Hepatocyte (in vitro differentiated cells): Measurements from ENCODE around the gene NPTN. TPM values are rescaled to one million over a fixed set of nuclear protein-coding genes. Genes with fewer than 3 reads are reported as not detected.

Experiments
- DNase-seq: peaks from one replicate; pipeline ENCODE4 v3.0.0-alpha.2; 2016; ENCODE audit warnings: low spot score
- H2AFZ ChIP-seq: fragments of 200-600 bp; sonication (generic); 2 replicates; pipeline ENCODE4 v1.6.0; 2016; ENCODE audit warnings: antibody characterized with exemption, mild to moderate bottlenecking
- H3K27ac ChIP-seq: fragments of 200-600 bp; sonication (generic); 2 replicates; pipeline ENCODE4 v1.5.1; 2016; ENCODE audit warnings: mild to moderate bottlenecking
- H3K27me3 ChIP-seq: fragments of 200-600 bp; sonication (generic); 2 replicates; pipeline ENCODE4 v1.6.1; 2016
- H3K36me3 ChIP-seq: fragments of 200-600 bp; sonication (generic); replicated peaks from 2 replicates; pipeline ENCODE4 v1.5.1; 2016; ENCODE audit warnings: low read depth; ENCODE audit not compliant: insufficient read depth
- H3K4me1 ChIP-seq: fragments of 200-600 bp; sonication (generic); 2 replicates; pipeline ENCODE4 v1.5.1; 2016; ENCODE audit warnings: mild to moderate bottlenecking, moderate library complexity; ENCODE audit not compliant: insufficient read depth
- H3K4me2 ChIP-seq: fragments of 200-600 bp; sonication (generic); 2 replicates; pipeline ENCODE4 v1.6.0; 2016
- H3K4me3 ChIP-seq: fragments of 200-600 bp; sonication (generic); 2 replicates; pipeline ENCODE4 v1.5.1; 2016; ENCODE audit warnings: mild to moderate bottlenecking
- H3K79me2 ChIP-seq: fragments of 200-600 bp; sonication (generic); 2 replicates; pipeline ENCODE4 v1.6.0; 2017; ENCODE audit warnings: mild to moderate bottlenecking
- H3K9me2 ChIP-seq: fragments of 200-600 bp; sonication (generic); replicated peaks from 2 replicates; pipeline ENCODE4 v1.6.0; 2017; ENCODE audit warnings: mild to moderate bottlenecking; ENCODE audit not compliant: insufficient read depth
- H3K9me3 ChIP-seq: fragments of 200-600 bp; sonication (generic); 2 replicates; pipeline ENCODE4 v1.5.1; 2016; ENCODE audit warnings: low read depth, mild to moderate bottlenecking
- H4K20me1 ChIP-seq: fragments of 200-600 bp; sonication (generic); 2 replicates; pipeline ENCODE4 v1.6.0; 2016; ENCODE audit warnings: mild to moderate bottlenecking; ENCODE audit not compliant: insufficient read depth, poor library complexity, severe bottlenecking
- EZH2 ChIP-seq: fragments of 200-600 bp; sonication (generic); IDR thresholded peaks from 2 replicates; pipeline ENCODE4 v1.6.1; 2016; ENCODE audit warnings: antibody characterized with exemption, mild to moderate bottlenecking, borderline replicate concordance
- EZH2phosphoT487 ChIP-seq: fragments of 200-600 bp; sonication (generic); IDR thresholded peaks from one replicate; pipeline ENCODE4 v1.6.1; 2018; ENCODE audit warnings: antibody characterized with exemption, mild to moderate bottlenecking, low read depth, moderate library complexity; ENCODE audit not compliant: unreplicated experiment, severe bottlenecking
- WGBS: methylation state at CpG from one replicate; pipeline ENCODE4 v1.1.6; 2016; ENCODE audit warnings: low lambda C conversion rate; ENCODE audit errors: missing lambda C conversion rate; 5-methylcytosine and 5-hydroxymethylcytosine counted together
- polyA plus RNA-seq: library from polyadenylated mRNA; unstranded; fragments of >200 nt; fragmentation: Nextera tagmentation; extraction: Ambion mirVana; gene quantifications from 2 replicates; pipeline ENCODE4 v1.2.1, GENCODE V29; 2016
- total RNA-seq: library from RNA; depleted of rRNA; stranded (reverse); fragments of >200 nt; gene quantifications from 2 replicates; pipeline ENCODE4 v1.2.3, GENCODE V29; 2014
- TF ChIP-seq, protein P1 (sequence below): fragments of 200-600 bp; sonication (generic); IDR thresholded peaks from 2 replicates; pipeline ENCODE4 v1.5.1; 2016; ENCODE audit warnings: antibody characterized with exemption, mild to moderate bottlenecking; ENCODE audit not compliant: poor library complexity

NPTN gene
- total and polyA plus RNA-seq, 2 experiments from 2014 or later, result 153 to 234 TPM

DNA sequence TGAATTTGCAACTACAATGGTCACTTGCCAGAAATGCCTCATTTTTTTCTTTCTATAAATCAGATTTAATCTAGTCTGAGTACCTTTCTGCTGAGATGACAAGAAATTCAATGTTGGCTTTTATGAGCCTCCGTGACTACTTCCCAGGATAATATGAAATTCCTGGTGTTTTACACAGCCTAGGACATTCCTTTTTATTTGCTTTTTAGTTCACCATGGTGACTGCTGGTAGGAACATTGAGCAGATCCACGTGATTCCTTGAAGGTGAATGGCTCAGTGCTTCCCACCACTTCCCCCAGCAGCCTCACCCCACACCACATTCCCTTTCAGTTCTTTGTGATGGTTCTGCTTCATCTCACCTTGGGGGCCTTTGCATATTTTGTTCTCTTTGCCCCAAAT lies 4.3 kb upstream of the NPTN start:
- Histone ChIP-seq H3K79me2 (peaks cover 3% of the 10 kb centered on the region), H3K9me2 (no peaks in the 10 kb centered on the region), H3K4me3 (no peak overlapping the region), H3K27ac (peak overlapping the region; percentile 51), H3K4me2 (no peak overlapping the region), H3K4me1 (peaks cover 13% of the 10 kb centered on the region), H3K27me3 (no peaks in the 10 kb centered on the region), H2AFZ (no peak overlapping the region), H3K9me3 (no peaks in the 10 kb centered on the region), H4K20me1 (no peaks in the 10 kb centered on the region), H3K36me3 (no peaks in the 10 kb centered on the region)
- TF ChIP-seq, protein P1, sequence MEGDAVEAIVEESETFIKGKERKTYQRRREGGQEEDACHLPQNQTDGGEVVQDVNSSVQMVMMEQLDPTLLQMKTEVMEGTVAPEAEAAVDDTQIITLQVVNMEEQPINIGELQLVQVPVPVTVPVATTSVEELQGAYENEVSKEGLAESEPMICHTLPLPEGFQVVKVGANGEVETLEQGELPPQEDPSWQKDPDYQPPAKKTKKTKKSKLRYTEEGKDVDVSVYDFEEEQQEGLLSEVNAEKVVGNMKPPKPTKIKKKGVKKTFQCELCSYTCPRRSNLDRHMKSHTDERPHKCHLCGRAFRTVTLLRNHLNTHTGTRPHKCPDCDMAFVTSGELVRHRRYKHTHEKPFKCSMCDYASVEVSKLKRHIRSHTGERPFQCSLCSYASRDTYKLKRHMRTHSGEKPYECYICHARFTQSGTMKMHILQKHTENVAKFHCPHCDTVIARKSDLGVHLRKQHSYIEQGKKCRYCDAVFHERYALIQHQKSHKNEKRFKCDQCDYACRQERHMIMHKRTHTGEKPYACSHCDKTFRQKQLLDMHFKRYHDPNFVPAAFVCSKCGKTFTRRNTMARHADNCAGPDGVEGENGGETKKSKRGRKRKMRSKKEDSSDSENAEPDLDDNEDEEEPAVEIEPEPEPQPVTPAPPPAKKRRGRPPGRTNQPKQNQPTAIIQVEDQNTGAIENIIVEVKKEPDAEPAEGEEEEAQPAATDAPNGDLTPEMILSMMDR, result no peak
- TF ChIP-seq EZH2phosphoT487 (no peak), EZH2 (no peak)
- peak; percentile 51 for DNase-seq
- 28% methylated on average over 2 of the region's 2 CpGs for WGBS

DNA sequence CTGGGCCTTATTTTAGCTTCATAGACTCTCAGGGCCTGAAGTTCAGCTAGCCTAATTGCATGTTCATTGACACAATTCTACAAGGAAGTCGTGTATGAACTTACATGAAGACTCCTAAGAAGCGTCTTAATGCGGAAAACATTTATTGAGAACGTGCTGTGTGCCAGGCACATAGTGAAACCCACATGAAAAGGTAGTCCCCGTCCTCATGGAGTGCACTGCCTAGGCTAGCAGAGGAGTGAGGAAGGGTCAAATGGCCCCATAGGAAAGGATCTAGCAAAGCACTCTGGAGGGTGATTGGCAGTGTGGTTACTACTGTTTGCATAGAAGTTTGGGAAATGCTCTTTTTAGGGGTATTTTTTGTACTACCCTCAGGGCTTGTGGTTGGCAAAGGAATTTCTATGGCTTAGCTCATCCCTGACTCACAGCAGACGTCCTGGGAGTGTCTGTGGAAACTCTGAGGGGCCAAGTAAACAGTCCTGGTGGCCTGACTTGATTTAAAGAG lies 854 bp upstream of the NPTN start:
- Histone ChIP-seq H3K4me3 (no peak overlapping the region), H3K9me2 (no peaks in the 10 kb centered on the region), H3K36me3 (no peaks in the 10 kb centered on the region), H2AFZ (peak overlapping the region; percentile 33), H4K20me1 (peaks cover 22% of the 10 kb centered on the region), H3K4me2 (peak overlapping the region; percentile 72), H3K79me2 (peaks cover 38% of the 10 kb centered on the region), H3K4me1 (peaks cover 28% of the 10 kb centered on the region), H3K9me3 (no peaks in the 10 kb centered on the region), H3K27ac (peak overlapping the region; percentile 93), H3K27me3 (no peaks in the 10 kb centered on the region)
- DNase-seq, result peak; percentile 60
- WGBS, result 62% methylated on average over 6 of the region's 6 CpGs
- TF ChIP-seq, protein P1, result no peak
- TF ChIP-seq EZH2phosphoT487 (no peak), EZH2 (no peak)

DNA sequence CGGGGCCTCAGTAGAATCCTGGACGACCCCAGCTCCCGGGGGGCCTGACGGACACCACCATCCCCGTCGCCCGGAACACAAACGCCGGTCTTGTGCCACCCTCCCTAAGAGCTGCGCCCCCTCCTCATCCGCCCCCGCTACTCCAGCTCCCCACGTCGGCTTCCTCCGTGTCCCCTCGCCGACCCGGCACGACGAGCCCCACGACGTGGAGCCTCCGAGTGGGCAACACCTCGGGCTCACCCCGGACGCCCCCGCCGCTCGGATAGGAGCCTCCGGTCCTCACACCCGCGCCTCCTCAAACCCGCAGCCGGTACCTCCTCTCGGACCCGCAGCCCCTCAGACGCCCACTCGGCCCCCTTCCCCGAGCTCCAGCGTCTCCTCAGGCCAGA lies 525 bp downstream of the NPTN start:
- H3K79me2 ChIP-seq, result peaks cover 52% of the 10 kb centered on the region
- H3K4me3 ChIP-seq, result peak overlapping the region; percentile 82
- no peak for DNase-seq
- peak overlapping the region; percentile 47 for H2AFZ ChIP-seq
- 0% methylated on average over 22 of the region's 40 CpGs for WGBS
- peak overlapping the region; percentile 79 for H3K4me2 ChIP-seq
- H3K9me3 ChIP-seq, result no peaks in the 10 kb centered on the region
- no peaks in the 10 kb centered on the region for H3K9me2 ChIP-seq
- TF ChIP-seq EZH2, result no peak
- TF ChIP-seq, protein P1, result peak; percentile 7
- peaks cover 36% of the 10 kb centered on the region for H4K20me1 ChIP-seq
- peaks cover 38% of the 10 kb centered on the region for H3K4me1 ChIP-seq
- peak overlapping the region; percentile 94 for H3K27ac ChIP-seq
- no peaks in the 10 kb centered on the region for H3K36me3 ChIP-seq
- no peaks in the 10 kb centered on the region for H3K27me3 ChIP-seq
